GM06990 (cell line): ENCODE measurements around the gene C20orf204.

Experiments used
- DNase-seq: peaks from one replicate; pipeline ENCODE4 v3.0.0-alpha.2; 2011; ENCODE audit not compliant: insufficient read length; ENCODE audit errors: extremely low read depth
- H3K27me3 ChIP-seq: replicated peaks from 2 replicates; pipeline ENCODE4 v1.6.0; 2011; ENCODE audit warnings: low read length; ENCODE audit not compliant: control insufficient read depth, insufficient read depth
- H3K36me3 ChIP-seq: 2 replicates; pipeline ENCODE4 v1.5.1; 2011; ENCODE audit warnings: low read length; ENCODE audit not compliant: control insufficient read depth, insufficient read depth
- H3K4me3 ChIP-seq: replicated peaks from 2 replicates; pipeline ENCODE4 v1.5.1; 2011; ENCODE audit warnings: low read depth, mild to moderate bottlenecking, control low read depth, low read length
- CTCF ChIP-seq: IDR thresholded peaks from 2 replicates; pipeline ENCODE4 v1.5.1; 2011; ENCODE audit warnings: low read length, control low read depth, mild to moderate bottlenecking, inconsistent platforms; ENCODE audit not compliant: insufficient read depth, poor library complexity, severe bottlenecking

C20orf204 gene

DNA sequence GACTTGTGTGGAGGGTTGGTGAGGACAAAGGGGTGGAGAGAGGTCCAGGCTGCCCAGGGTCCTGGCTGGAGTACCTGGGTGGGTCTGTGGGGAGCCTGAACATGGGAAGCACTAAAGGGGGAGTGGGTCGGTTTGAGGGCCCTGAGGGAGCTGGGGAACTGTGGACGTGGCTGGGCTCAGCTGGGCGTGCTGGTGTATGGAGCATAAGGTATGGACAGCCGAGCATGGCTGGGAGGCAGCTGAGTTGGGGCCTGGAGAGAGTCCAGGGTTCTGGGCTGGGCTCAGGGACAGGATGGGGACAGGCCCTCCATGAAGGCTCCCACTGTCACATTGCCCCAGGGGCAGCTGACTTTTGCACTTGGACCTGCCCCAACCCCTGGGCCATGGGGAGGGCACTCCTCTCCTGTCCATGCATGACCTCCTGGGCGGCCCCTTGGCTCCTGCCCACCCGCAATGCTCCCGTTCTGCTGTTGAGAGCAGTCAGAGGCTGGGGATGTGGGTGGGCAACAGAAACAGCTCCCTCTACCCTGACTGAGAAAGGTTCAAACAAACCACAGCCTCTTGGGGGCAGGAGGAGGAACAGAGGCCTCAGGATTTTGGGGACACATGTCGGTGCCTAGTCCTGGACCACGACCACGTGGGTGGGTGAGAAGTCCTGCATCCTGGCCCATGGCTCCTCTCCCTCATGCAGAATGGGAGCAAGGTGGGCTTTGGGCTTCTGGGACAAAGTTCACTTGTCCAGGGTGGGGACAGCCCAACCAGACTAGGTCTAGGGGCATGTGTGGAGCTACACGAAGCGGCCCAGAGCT, 4.5 kb downstream of the C20orf204 start:
- Histone ChIP-seq H3K4me3 (no peak overlapping the region), H3K36me3 (no peaks in the 10 kb centered on the region; the same call in 1 of the 2 replicates), H3K27me3 (no peaks in the 10 kb centered on the region)
- no peak for TF ChIP-seq CTCF
- no peak for DNase-seq

DNA sequence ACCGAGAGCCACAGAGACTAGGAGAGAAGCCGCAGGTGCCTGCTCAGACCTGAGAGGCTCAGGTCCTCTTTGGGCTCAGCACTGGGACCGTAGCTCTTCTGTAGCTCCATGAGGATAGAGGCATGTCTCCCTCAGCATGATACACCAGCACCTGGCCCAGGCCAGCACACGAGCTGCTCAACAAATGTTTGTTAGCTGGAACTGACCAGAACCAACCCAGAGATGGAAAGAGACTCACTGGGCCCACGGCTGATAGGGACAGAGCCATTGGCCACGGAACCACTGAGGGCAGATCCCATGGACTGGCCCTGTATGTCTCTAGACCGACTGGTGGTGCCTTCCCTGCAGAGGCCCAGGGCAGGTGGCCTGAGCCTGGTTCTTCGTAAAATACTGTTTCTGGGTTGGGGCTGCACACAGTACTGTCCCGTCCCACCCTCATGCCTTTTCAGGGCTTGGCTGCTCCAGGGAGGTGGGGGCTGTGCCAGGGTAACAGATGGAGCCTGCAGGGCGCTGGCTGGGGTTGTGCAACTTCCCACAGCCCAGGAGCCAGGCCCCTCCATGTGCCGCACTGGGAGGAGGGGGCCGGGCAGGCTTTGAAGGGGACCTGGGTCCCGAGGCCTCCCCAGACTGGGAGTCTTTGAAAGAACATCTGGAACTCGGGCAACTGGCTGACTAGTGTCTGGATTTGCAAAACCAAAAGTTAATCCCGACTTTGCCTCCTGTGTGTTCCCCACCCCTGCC, 5.2 kb downstream of the C20orf204 start:
- no peak for DNase-seq
- no peak for TF ChIP-seq CTCF
- H3K36me3 ChIP-seq: no peaks in the 10 kb centered on the region
- H3K4me3 ChIP-seq: no peak overlapping the region
- no peaks in the 10 kb centered on the region; the same call in 1 of the 2 replicates for H3K27me3 ChIP-seq

- TF ChIP-seq CTCF: no peak
- DNase-seq: no peak
- Histone ChIP-seq H3K36me3 (no peaks in the 10 kb centered on the region), H3K4me3 (peak overlapping the region; percentile 62), H3K27me3 (no peaks in the 10 kb centered on the region; the same call in 1 of the 2 replicates)
Measured at GRCh38 chr20:64041781-64042053, 5.7 kb downstream of the C20orf204 start.

- H3K4me3 ChIP-seq: peak overlapping the region; percentile 62
- TF ChIP-seq CTCF: no peak
- no peak for DNase-seq
- H3K36me3 ChIP-seq: no peaks in the 10 kb centered on the region
- H3K27me3 ChIP-seq: no peaks in the 10 kb centered on the region; the same call in 1 of the 2 replicates
Measured at GRCh38 chr20:64042054-64042781, 6.2 kb downstream of the C20orf204 start.

- TF ChIP-seq CTCF: no peak
- no peaks in the 10 kb centered on the region; the same call in 1 of the 2 replicates for H3K27me3 ChIP-seq
Measured at GRCh38 chr20:64043768-64044167, 7.8 kb downstream of the C20orf204 start.

More at GRCh38 chr20:64043768-64044167, 7.8 kb downstream of the C20orf204 start:
- Histone ChIP-seq H3K4me3 (no peak overlapping the region), H3K36me3 (no peaks in the 10 kb centered on the region)
- no peak for DNase-seq
